Smooth muscle cell (in vitro differentiated cells): ENCODE data around the gene GPANK1. TPM values are rescaled to one million over a fixed set of nuclear protein-coding genes. Genes with fewer than 3 reads are reported as not detected.

Source experiments
- DNase-seq: peaks from one replicate; lab custom pipeline; 2025; ENCODE audit not compliant: unreplicated experiment; lab: John Stamatoyannopoulos, UW
- H2AFZ ChIP-seq: fragments of 200-600 bp; sonication (generic); 2 replicates; pipeline ENCODE4 v1.6.0; 2016; ENCODE audit warnings: antibody characterized with exemption, low read depth, mild to moderate bottlenecking
- H3F3A ChIP-seq: fragments of 200-600 bp; sonication (generic); 2 replicates; pipeline ENCODE4 v1.6.0; 2017; ENCODE audit warnings: antibody characterized with exemption, low read depth
- H3K27ac ChIP-seq: fragments of 200-600 bp; sonication (generic); 2 replicates; pipeline ENCODE4 v1.5.1; 2016; ENCODE audit warnings: low read depth, mild to moderate bottlenecking
- H3K27me3 ChIP-seq: fragments of 200-600 bp; sonication (generic); 2 replicates; pipeline ENCODE4 v1.6.1; 2016; ENCODE audit warnings: low read depth, mild to moderate bottlenecking
- H3K36me3 ChIP-seq: fragments of 200-600 bp; sonication (generic); 2 replicates; pipeline ENCODE4 v1.5.1; 2016; ENCODE audit warnings: low read depth
- H3K4me1 ChIP-seq: fragments of 200-600 bp; sonication (generic); 2 replicates; pipeline ENCODE4 v1.5.1; 2016; ENCODE audit warnings: low read depth
- H3K4me2 ChIP-seq: fragments of 200-600 bp; sonication (generic); 2 replicates; pipeline ENCODE4 v1.6.0; 2016; ENCODE audit warnings: mild to moderate bottlenecking
- H3K4me3 ChIP-seq: fragments of 200-600 bp; sonication (generic); 2 replicates; pipeline ENCODE4 v1.5.1; 2016; ENCODE audit warnings: mild to moderate bottlenecking
- H3K79me2 ChIP-seq: fragments of 200-600 bp; sonication (generic); 2 replicates; pipeline ENCODE4 v1.6.0; 2016; ENCODE audit warnings: low read depth, mild to moderate bottlenecking
- H3K9ac ChIP-seq: fragments of 200-600 bp; sonication (generic); 2 replicates; pipeline ENCODE4 v1.6.0; 2016; ENCODE audit warnings: low read depth
- H3K9me3 ChIP-seq: fragments of 200-600 bp; sonication (generic); replicated peaks from 2 replicates; pipeline ENCODE4 v1.5.1; 2016; ENCODE audit warnings: low read depth
- H4K20me1 ChIP-seq: fragments of 200-600 bp; sonication (generic); 2 replicates; pipeline ENCODE4 v1.6.0; 2016; ENCODE audit warnings: low read depth
- WGBS: methylation state at CpG from one replicate; pipeline ENCODE4 v1.1.7; 2016; ENCODE audit warnings: low lambda C conversion rate; 5-methylcytosine and 5-hydroxymethylcytosine counted together
- polyA plus RNA-seq: library from polyadenylated mRNA; unstranded; fragments of >200 nt; fragmentation: Nextera tagmentation; extraction: Ambion mirVana; gene quantifications from 2 replicates; pipeline ENCODE4 v1.2.1, GENCODE V29; 2016
- total RNA-seq: library from RNA; depleted of rRNA; stranded (reverse); fragments of >200 nt; gene quantifications from 2 replicates; pipeline ENCODE4 v1.2.3, GENCODE V29; 2014
- TF ChIP-seq, protein P1 (sequence below): fragments of 200-600 bp; sonication (generic); IDR thresholded peaks from 2 replicates; pipeline ENCODE4 v1.5.1; 2017; ENCODE audit warnings: borderline replicate concordance, mild to moderate bottlenecking, antibody characterized with exemption; ENCODE audit not compliant: insufficient read depth, poor library complexity, severe bottlenecking

Gene GPANK1
- total and polyA plus RNA-seq, 2 experiments from 2014 or later, result 12.5 to 19.6 TPM

- Histone ChIP-seq H3K27me3 (no peaks in the 10 kb centered on the region), H2AFZ (no peak overlapping the region), H3K4me1 (peaks cover 3% of the 10 kb centered on the region), H3K36me3 (no peaks in the 10 kb centered on the region), H3K4me3 (no peak overlapping the region), H4K20me1 (no peaks in the 10 kb centered on the region), H3K27ac (no peak overlapping the region), H3K79me2 (no peaks in the 10 kb centered on the region), H3F3A (no peaks in the 10 kb centered on the region), H3K9me3 (no peaks in the 10 kb centered on the region), H3K9ac (no peak overlapping the region), H3K4me2 (no peak overlapping the region)
- WGBS, result 96% methylated on average over 3 of the region's 3 CpGs
- DNase-seq, result no peak
- TF ChIP-seq, protein P1, sequence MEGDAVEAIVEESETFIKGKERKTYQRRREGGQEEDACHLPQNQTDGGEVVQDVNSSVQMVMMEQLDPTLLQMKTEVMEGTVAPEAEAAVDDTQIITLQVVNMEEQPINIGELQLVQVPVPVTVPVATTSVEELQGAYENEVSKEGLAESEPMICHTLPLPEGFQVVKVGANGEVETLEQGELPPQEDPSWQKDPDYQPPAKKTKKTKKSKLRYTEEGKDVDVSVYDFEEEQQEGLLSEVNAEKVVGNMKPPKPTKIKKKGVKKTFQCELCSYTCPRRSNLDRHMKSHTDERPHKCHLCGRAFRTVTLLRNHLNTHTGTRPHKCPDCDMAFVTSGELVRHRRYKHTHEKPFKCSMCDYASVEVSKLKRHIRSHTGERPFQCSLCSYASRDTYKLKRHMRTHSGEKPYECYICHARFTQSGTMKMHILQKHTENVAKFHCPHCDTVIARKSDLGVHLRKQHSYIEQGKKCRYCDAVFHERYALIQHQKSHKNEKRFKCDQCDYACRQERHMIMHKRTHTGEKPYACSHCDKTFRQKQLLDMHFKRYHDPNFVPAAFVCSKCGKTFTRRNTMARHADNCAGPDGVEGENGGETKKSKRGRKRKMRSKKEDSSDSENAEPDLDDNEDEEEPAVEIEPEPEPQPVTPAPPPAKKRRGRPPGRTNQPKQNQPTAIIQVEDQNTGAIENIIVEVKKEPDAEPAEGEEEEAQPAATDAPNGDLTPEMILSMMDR, result no peak
Observed at GRCh38 chr6:31708224-31708623, 43.4 kb upstream of the GPANK1 start.

GRCh38 chr6:31707701-31708100 is 42.9 kb upstream of the GPANK1 start:
- WGBS, result 98% methylated on average over 10 of the region's 10 CpGs
- TF ChIP-seq, protein P1, result no peak

GRCh38 chr6:31706599-31706998 is 41.8 kb upstream of the GPANK1 start, which contains the start of gene LY6G6F:
Gene LY6G6F (plus strand): TSS chr6:31706866. CDS start chr6:31706907, 41 bp downstream.
- Histone ChIP-seq H3K9me3 (no peaks in the 10 kb centered on the region), H4K20me1 (no peaks in the 10 kb centered on the region), H3K4me1 (peaks cover 8% of the 10 kb centered on the region), H3K4me3 (no peak within 1 kb of the TSS), H3K4me2 (no peak within 1 kb of the TSS), H3F3A (no peaks in the 10 kb centered on the region), H3K9ac (no peak within 1 kb of the TSS), H2AFZ (no peak within 1 kb of the TSS), H3K27me3 (no peaks in the 10 kb centered on the region), H3K27ac (no peak within 1 kb of the TSS), H3K36me3 (no peaks in the 10 kb centered on the region), H3K79me2 (peaks cover 13% of the 10 kb centered on the region)
- no peak for DNase-seq
- TF ChIP-seq, protein P1, result no peak
- 68% methylated on average over 3 of the region's 3 CpGs for WGBS

More at GRCh38 chr6:31707701-31708100, 42.9 kb upstream of the GPANK1 start:
- no peaks in the 10 kb centered on the region for H3K4me1 ChIP-seq
- H3F3A ChIP-seq, result no peaks in the 10 kb centered on the region
- H3K79me2 ChIP-seq, result peaks cover 2% of the 10 kb centered on the region
- no peak overlapping the region for H3K27ac ChIP-seq
- no peaks in the 10 kb centered on the region for H4K20me1 ChIP-seq
- H3K27me3 ChIP-seq, result no peaks in the 10 kb centered on the region
- H3K9me3 ChIP-seq, result no peaks in the 10 kb centered on the region
- no peak overlapping the region for H3K4me2 ChIP-seq
- H3K4me3 ChIP-seq, result no peak overlapping the region
- no peak overlapping the region for H3K9ac ChIP-seq
- no peaks in the 10 kb centered on the region for H3K36me3 ChIP-seq
- no peak for DNase-seq
- no peak overlapping the region for H2AFZ ChIP-seq

DNA sequence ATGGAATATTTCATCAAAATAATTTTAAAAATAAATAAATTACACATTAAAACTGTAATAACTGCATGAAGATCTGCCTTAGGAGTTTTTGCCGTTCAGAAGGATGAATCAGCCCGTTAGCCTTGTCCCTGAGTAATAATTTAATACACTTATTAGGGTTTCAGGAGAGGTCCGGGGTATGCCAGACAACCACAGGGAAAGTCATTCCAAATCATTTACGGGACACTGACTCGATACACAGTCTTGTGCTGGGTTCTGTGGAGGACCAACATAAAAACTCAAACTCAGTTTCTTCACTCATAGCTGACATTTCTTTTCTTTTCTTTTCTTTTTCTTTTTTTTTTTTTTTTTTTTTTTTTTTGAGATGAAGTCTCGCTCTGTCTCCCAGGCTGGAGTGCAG is 41.1 kb upstream of the GPANK1 start:
- H3K27me3 ChIP-seq, result no peaks in the 10 kb centered on the region
- H3K9me3 ChIP-seq, result no peaks in the 10 kb centered on the region
- no peaks in the 10 kb centered on the region for H3F3A ChIP-seq
- H3K36me3 ChIP-seq, result no peaks in the 10 kb centered on the region
- TF ChIP-seq, protein P1, result no peak
- WGBS, result 89% methylated on average over 6 of the region's 6 CpGs
- no peak overlapping the region for H3K9ac ChIP-seq
- H4K20me1 ChIP-seq, result peaks cover 4% of the 10 kb centered on the region
- H3K4me3 ChIP-seq, result no peak overlapping the region
- no peak for DNase-seq
- no peak overlapping the region for H2AFZ ChIP-seq
- peaks cover 20% of the 10 kb centered on the region for H3K79me2 ChIP-seq
- H3K27ac ChIP-seq, result no peak overlapping the region
- H3K4me1 ChIP-seq, result peaks cover 10% of the 10 kb centered on the region
- no peak overlapping the region for H3K4me2 ChIP-seq
